Glutamatergic neuron (in vitro differentiated cells): ENCODE data around the gene DMXL1. TPM values are rescaled to one million over a fixed set of nuclear protein-coding genes. Genes with fewer than 3 reads are reported as not detected.

Source experiments
- DNase-seq: peaks from one replicate; pipeline ENCODE4 v3.0.0; 2022
- H3K27ac Mint-ChIP-seq: one replicate; pipeline ENCODE4 v1.8.0; 2020; ENCODE audit warnings: mild to moderate bottlenecking, mixed read lengths, inconsistent platforms; ENCODE audit not compliant: unreplicated experiment
- H3K27me3 Mint-ChIP-seq: one replicate; pipeline ENCODE4 v1.8.0; 2020; ENCODE audit warnings: mild to moderate bottlenecking, moderate library complexity, mixed read lengths, inconsistent platforms; ENCODE audit not compliant: unreplicated experiment
- H3K36me3 Mint-ChIP-seq: one replicate; pipeline ENCODE4 v1.8.0; 2020; ENCODE audit warnings: mild to moderate bottlenecking, mixed read lengths, inconsistent platforms; ENCODE audit not compliant: unreplicated experiment
- H3K4me1 Mint-ChIP-seq: one replicate; pipeline ENCODE4 v1.8.0; 2020; ENCODE audit warnings: mild to moderate bottlenecking, low read depth, mixed read lengths, inconsistent platforms; ENCODE audit not compliant: unreplicated experiment
- H3K4me3 Mint-ChIP-seq: one replicate; pipeline ENCODE4 v1.8.0; 2020; ENCODE audit warnings: mild to moderate bottlenecking, mixed read lengths, inconsistent platforms; ENCODE audit not compliant: unreplicated experiment
- H3K9me3 Mint-ChIP-seq: one replicate; pipeline ENCODE4 v1.8.0; 2020; ENCODE audit warnings: mild to moderate bottlenecking, moderate library complexity, mixed read lengths, inconsistent platforms; ENCODE audit not compliant: unreplicated experiment
- total RNA-seq: library from RNA; stranded (reverse); fragmentation: NEBNext Ultra II Directional; extraction: Animal tissue kit (Norgen Biotek cat#: 25700); gene quantifications from one replicate; pipeline ENCODE4 v1.2.1, GENCODE V29; 2021; ENCODE audit not compliant: unreplicated experiment
- TF ChIP-seq, protein P1 (sequence below): fragments of 200-600 bp; sonication (generic); IDR thresholded peaks from one replicate; pipeline ENCODE4 v1.5.0; 2021; ENCODE audit not compliant: partially characterized antibody, unreplicated experiment

The DMXL1 gene
- total RNA-seq, 1 donor from 2014 or later, result 24.2 TPM

DNA sequence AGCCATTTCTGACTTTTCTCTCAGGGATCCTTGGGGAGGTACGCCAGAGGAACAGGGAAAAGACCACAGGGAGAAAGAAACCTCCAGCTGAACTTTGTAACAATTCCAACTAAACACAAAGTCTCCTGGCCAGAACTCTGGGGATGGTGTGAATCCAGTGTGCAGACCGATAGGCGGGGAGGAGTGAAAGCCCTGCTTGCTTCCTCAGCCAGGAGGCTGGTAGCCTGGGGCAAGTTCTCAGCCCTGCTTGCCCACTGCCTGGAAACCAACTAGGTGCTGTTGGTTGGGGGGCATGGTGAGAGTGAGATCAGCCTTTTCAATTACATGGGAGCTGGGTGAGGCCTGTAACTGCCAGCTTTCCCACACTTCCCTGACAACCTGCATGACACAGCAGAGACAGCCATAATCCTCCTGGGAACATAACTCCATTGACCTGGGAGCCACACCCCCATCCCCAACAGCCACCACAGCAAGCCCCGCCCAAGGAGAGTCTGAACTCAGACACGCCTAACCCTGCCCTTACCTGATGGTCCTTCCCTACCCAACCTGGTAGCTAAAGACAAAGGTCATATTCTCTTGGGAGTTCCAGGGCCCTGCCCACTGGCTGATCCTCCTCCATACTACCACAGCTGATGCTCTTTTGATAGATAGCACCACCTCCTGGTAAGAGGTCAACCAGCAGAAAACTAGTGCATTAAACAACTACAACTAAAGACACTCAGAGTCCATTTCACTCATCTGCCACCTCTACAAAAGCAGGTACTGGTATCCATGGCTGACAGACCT is 184.9 kb downstream of the DMXL1 start:
- H3K4me1 Mint-ChIP-seq, result no peaks in the 10 kb centered on the region
- H3K4me3 Mint-ChIP-seq, result no peak overlapping the region
- peaks cover 4% of the 10 kb centered on the region for H3K9me3 Mint-ChIP-seq
- no peak overlapping the region for H3K27ac Mint-ChIP-seq
- DNase-seq, result no peak
- H3K27me3 Mint-ChIP-seq, result peaks cover 3% of the 10 kb centered on the region
- TF ChIP-seq, protein P1, sequence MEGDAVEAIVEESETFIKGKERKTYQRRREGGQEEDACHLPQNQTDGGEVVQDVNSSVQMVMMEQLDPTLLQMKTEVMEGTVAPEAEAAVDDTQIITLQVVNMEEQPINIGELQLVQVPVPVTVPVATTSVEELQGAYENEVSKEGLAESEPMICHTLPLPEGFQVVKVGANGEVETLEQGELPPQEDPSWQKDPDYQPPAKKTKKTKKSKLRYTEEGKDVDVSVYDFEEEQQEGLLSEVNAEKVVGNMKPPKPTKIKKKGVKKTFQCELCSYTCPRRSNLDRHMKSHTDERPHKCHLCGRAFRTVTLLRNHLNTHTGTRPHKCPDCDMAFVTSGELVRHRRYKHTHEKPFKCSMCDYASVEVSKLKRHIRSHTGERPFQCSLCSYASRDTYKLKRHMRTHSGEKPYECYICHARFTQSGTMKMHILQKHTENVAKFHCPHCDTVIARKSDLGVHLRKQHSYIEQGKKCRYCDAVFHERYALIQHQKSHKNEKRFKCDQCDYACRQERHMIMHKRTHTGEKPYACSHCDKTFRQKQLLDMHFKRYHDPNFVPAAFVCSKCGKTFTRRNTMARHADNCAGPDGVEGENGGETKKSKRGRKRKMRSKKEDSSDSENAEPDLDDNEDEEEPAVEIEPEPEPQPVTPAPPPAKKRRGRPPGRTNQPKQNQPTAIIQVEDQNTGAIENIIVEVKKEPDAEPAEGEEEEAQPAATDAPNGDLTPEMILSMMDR, result no peak
- H3K36me3 Mint-ChIP-seq, result peaks cover 8% of the 10 kb centered on the region

DNA sequence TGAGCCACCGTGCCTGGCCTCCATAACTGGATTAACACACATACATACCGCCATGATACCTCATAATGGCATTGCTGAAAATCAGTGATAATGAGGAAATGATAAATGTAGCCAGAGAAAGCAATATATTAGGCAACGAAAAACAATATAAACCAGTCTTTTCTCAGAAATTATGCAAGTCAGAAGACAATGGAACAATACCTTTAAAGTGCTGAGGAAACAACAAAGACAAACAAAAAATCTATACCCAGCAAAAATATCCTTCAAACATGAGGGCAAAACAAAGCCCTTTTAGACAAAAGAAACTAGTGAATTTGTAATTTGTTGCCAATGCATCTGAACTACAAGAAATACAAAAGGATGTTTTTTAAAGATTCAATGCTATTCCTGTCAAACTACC is 186.7 kb downstream of the DMXL1 start:
- peaks cover 3% of the 10 kb centered on the region for H3K27me3 Mint-ChIP-seq
- H3K27ac Mint-ChIP-seq, result no peak overlapping the region
- peaks cover 4% of the 10 kb centered on the region for H3K9me3 Mint-ChIP-seq
- no peak overlapping the region for H3K4me3 Mint-ChIP-seq
- no peak for DNase-seq
- TF ChIP-seq, protein P1, result no peak
- no peaks in the 10 kb centered on the region for H3K4me1 Mint-ChIP-seq
- H3K36me3 Mint-ChIP-seq, result peaks cover 8% of the 10 kb centered on the region

DNA sequence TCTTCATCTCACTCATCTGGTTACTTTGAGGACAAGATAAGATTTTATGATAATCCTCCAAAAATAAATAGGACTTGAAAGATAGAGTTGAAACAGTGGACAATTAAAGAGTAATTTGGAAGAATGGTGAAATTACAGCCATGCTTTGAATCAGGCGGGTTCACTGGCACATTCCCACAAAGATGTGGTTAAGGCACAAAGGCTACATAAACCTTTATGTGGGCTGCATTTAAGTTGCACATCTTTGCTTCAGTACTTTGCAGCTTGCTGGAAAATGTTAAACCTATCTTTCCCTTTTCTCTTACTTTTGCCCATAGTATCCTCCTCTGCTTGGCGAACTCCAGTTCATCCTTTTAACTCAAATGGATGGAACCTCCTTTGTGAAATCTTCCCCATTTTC is 192.8 kb downstream of the DMXL1 start:
- no peaks in the 10 kb centered on the region for H3K36me3 Mint-ChIP-seq
- H3K27ac Mint-ChIP-seq, result no peak overlapping the region
- TF ChIP-seq, protein P1, result no peak
- H3K27me3 Mint-ChIP-seq, result peaks cover 3% of the 10 kb centered on the region
- no peak overlapping the region for H3K4me3 Mint-ChIP-seq
- peaks cover 7% of the 10 kb centered on the region for H3K9me3 Mint-ChIP-seq
- DNase-seq, result no peak
- no peaks in the 10 kb centered on the region for H3K4me1 Mint-ChIP-seq

DNA sequence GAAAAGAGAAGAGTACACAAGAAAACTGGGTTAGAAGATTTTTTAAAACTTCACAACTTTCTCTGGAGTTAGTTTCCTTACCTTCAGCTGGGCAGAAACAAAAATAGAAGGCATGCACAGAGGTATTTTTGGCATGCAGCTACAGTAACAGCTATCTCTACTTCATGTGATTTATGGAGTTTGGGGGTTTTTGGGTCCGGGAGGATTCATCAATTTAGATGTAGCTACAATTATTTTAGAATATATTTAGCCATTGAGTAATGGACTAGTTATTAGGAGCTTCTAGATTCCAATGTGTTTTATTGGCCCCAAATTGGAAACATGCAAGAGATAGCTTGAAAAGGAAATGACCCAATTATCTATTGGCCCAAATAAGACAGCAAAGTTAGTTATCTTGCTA is 193.3 kb downstream of the DMXL1 start:
- Mint-ChIP-seq H3K27ac (no peak overlapping the region), H3K4me1 (no peaks in the 10 kb centered on the region), H3K4me3 (no peak overlapping the region), H3K27me3 (peaks cover 2% of the 10 kb centered on the region), H3K36me3 (no peaks in the 10 kb centered on the region), H3K9me3 (peaks cover 7% of the 10 kb centered on the region)
- DNase-seq, result no peak
- TF ChIP-seq, protein P1, result no peak

DNA sequence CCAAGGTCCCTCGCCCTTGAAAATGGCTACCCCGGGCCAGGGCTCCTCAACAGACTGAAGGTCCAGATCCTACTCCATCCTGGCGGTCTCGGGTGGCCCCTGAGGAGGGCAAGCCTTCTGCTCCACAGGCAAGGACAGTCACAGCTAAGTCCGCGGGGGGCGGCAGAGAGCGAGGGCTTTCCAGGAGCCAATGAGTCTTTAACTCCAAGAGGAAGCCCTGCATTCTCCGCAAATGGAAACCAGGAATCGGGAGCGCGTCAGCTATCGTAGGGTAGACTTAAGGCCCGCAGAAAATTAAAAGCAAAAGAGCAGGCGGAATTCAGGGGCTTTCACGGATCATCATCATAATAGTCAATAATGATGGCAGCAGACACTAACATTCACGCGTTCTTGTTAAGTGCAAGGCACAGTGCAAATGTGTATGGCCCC is 197.1 kb downstream of the DMXL1 start:
- peak overlapping the region; percentile 91 for H3K27ac Mint-ChIP-seq
- TF ChIP-seq, protein P1, result peak; percentile 65
- H3K9me3 Mint-ChIP-seq, result peaks cover 7% of the 10 kb centered on the region
- H3K4me3 Mint-ChIP-seq, result peak overlapping the region; percentile 93
- H3K36me3 Mint-ChIP-seq, result no peaks in the 10 kb centered on the region
- no peaks in the 10 kb centered on the region for H3K27me3 Mint-ChIP-seq
- DNase-seq, result peak; percentile 95
- H3K4me1 Mint-ChIP-seq, result no peaks in the 10 kb centered on the region
